G401.6 (cell line): ENCODE measurements around the gene RBM4B.
A peak's percentile ranks its signal among the peaks of the same experiment; 100 is the strongest.
"Not testable (repeated sequence)": the region's sequence is repeated elsewhere in the genome, so short reads cannot be mapped to it uniquely, and the experiment has no call there.

ENCODE experiments used
- FAIRE-seq: peaks from 2 replicates; lab custom pipeline; 2012; peaks lifted over from hg19 to GRCh38; lab: Jason Lieb, UNC

Gene RBM4B, protein sequence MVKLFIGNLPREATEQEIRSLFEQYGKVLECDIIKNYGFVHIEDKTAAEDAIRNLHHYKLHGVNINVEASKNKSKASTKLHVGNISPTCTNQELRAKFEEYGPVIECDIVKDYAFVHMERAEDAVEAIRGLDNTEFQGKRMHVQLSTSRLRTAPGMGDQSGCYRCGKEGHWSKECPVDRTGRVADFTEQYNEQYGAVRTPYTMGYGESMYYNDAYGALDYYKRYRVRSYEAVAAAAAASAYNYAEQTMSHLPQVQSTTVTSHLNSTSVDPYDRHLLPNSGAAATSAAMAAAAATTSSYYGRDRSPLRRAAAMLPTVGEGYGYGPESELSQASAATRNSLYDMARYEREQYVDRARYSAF

DNA sequence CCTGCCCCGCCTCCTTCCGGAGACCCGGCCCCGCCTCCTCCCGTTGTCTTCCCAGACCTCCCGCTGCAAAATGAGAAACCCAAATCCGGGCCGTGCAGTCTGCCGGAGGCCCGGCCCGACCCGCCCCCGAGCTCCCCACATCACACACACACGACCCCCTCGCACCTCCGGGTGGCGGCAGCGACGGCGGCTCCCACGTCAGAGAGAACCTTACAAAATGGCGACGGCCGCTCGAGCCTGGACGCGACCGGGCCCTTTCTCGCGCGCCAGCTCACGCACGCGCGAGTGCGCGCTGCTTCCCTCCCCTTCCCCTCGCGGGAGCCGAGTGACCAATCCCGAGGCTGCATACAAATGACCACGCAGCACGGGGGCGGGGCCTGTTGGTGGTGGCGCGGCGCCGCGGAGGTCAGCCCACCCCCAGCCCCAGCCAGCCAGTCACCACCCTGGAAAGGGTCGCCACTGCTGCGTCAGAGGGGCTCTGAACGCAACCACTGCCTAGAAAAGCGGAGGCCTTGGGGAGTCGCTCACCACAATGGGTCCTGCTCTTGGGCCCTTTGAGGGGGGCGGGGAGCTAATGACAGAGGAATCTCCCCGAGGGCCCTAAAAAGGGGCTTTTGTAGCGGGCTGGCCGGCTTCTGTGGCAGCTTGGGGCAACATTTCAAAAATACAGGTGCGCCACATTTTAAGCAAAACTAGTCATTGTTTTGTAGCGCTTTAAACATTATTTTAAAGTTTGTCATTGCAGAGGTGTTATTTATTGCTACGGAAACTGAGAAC, at the start of gene RBM4B:
TSS of gene RBM4B (minus strand) at position 289 of the 777 bp plus-strand sequence. CDS start 808 bp downstream, outside the sequence.
- peak; percentile 82 for FAIRE-seq

DNA sequence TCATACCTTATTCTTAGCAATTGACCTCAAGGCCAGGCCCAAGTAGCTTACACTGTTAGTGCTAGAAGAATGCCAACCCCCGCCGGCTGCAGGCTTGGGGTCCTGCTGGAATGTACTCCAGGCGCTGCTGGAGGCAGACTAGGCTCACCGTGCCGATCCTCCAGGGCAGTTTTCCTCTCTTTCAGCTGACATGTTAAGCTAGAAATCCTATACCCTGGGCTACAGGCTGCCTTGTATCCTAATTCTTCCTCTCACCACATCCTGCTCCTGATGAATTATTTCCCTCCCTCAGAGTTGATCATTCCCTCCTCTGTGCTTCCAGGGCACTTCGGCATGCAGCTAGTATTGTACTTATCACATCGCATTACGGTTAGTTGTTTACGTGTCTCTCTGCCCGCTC, 48.0 kb upstream of the RBM4B start:
- peak; percentile 82 for FAIRE-seq

DNA sequence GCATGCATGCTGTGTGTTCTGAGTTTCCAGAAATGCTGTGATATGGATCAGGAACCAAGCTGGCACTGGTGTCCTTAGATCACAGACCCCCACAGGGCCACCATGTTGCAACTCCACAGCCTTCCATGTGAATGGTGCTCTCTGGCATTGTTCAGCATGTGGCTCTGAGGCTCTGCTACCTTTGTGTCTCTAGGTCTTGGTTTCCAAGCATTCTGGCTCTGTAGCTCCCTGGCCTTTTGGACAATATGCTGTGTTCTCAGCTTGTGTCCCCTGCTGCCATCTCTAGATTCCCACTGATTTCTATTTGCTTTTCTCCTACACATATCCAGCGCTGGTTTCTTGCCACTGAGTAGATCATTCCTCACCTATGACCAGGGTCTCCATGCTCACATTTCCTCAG, 47.4 kb upstream of the RBM4B start:
- FAIRE-seq, result no peak

DNA sequence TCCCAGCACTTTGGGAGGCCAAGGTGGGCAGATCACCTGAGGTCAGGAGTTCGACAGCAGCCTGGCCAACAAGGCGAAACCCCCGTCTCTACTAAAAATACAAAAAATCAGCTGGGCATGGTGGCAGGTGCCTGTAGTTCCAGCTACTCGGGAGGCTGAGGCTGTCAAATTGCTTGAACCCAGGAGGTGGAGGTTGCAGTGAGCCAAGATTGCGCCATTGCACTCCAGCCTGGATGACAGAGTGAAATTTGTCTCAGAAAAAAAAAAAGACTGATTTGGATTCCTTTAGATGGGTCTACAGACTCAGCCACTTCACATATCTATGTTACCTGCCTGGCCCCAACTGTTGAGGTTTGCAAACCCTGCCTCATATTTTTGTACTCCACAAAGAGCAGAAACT, 46.5 kb upstream of the RBM4B start:
- FAIRE-seq, result not testable (repeated sequence)

DNA sequence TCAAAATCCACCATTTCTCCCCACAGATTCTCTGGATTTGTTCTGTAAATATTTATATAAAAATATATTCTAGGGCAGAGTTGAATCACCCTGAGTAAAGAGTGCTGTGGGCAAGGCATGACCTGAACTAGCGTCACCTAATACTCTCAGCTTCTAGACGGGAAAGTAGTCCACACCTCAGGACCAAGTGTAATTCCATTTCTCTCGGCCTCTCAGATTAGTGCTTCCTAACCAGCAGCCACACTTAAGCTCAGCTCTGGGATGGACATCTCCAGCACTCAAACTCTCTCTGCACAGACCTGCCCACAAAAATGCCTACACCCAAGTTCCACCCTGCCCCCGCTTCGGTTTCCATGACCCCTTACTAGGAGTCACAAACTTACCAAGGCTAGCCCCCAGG, 46.0 kb upstream of the RBM4B start:
- FAIRE-seq, result peak; percentile 15

DNA sequence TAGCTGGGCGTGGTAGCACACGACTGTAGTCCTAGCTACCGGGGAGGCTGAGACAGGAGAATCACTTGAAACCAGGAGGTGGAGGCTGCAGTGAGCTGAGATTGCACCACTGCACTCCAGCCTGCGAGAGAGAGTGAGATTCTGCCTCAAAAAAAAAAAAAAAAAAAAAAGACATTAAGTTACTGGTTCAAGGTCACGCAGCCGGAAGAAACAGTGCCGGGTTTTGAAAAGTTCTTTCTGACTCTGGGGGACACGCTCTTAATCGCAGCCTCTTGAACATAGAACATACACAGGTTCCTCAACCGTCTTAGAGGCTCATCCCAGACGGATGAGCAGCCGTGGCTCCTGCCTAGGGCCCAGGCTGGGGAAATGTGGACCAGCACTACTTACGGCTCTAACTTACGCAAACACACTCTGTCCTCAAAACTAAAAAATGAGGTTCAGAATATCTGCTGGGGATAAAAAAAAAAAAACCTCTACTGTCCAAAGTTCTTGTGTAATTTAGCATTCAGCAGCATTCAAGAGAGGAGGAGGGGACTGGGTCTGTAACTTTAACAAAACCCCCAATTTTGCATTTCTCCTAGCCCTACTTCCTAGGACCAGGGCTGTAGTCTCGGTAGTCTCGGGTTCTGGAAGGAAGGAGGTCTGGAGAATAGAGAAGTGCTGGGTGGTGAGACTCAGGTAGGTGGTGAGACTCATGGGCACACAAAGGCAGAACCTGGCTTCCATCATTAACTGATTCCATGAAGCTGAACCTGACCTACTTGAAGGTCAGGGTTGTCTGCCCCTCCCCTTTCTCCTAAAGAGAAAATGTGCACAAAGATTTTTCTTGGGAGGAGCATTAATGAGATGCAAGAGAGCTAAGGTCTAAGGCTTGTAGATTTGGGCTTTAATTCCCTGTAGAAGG, 45.3 kb upstream of the RBM4B start:
- no peak for FAIRE-seq

DNA sequence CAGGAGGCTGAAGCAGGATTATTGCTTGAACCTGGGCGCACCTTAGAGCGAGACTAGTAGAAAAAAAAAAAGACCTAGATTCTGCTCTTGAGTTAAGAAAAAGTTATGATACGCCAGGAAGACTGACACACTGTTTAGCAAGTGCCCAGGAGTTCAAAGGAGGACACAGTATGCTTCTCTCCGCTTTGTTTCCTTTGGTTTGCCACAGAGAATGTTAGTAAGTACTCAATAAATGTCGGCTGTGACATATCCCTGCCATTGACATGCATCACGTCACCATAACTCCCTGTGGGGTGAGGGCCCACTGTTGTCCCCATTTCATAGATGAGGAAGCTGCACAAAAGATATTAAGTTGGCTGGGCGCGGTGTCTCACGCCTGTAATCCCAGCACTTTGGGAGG, 44.3 kb upstream of the RBM4B start:
- FAIRE-seq, result no peak

DNA sequence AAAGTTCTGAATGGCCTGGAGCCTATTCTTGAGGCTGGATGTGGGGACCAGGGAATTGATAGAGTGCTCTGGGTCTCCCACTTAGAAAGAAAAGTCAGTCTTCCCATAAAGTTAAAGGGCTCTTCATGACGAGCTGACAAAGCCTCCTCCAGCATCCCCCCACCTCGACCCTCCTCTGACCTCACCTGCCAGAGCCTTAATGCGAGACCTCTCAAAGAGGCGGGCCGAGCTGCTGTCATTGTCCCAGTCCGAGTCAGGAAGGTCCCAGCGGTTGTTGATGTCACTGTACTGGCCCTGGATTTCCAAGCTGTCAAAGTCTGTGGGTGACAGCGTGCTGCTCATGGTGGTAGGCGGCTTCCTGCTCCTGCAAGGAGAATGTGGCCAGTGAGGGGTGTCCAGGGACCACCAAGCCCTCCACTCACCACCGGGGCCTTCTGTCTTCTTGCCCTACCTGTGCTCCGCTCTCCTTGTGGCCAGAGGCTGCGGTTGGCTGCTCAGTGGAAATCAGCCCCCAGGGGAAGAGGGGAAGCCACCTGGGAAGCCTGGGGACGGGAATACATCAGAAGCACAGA, 43.3 kb upstream of the RBM4B start:
- no peak for FAIRE-seq

DNA sequence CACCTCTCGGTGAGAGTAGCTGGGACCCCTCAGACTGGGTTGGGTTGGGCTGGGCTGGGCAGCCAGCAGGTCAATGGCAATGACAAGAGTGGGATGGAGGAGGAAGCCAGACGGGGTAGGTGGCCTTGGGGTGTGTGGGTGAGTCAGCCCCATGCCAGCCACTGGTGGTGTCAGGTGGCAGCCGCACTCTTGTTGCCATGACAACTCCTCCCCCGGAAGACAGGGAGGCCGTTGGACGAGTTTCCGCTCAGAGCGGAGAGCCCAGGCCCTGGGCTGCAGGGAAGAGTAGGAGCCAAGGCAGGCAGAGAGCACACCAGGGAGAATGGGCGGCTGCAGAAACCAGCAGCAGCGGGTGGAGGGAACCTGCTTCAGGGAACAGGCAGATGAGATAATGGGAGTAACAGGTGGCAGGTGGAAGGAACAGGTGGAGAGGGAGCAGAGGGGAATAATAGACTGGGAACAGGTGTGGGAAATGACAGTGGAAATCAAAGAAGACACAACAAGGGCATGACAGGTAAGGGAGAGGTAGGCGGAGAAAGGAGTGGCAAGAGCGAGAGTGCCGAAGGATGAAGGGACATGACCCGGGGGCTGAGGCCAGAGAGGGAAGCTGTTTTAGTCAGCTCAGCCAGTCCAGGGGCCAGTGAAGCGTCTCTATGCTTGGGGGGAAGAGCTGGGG, 42.7 kb upstream of the RBM4B start:
- FAIRE-seq, result no peak

DNA sequence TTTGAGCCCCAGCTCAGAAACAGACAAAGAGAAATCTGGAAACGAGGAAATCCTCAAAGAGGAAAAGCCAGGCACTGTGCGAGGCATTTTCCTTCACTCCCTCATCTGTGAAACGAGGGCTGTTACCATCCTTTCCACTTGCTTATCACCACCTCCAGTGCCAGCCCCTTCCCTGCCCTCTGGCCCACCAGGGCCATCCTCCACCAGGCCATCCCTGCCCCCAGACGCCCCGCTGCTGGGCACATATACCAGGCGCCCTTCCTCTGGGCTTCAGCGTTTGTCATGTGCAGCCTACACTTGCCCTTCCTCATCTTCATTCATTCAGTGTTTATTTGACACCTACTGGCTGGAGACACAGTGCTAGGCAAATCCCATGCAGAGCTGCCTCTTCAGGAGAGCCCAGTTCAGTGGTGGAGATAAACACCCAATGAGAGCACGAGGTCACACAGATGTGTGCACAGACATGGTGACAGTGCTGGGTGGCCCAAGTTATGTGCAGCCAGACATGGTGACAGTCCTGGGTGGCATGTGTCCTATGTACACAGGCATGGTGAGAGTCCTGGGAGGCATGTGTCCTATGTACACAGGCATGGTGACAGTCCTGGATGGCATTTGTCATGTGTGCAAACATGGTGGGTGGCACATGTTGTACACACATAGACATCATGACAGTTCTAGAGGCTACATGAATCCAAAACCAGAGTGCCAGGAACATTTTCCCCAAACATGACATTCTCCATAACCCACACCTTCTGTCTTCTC, 41.6 kb upstream of the RBM4B start:
- no peak for FAIRE-seq

DNA sequence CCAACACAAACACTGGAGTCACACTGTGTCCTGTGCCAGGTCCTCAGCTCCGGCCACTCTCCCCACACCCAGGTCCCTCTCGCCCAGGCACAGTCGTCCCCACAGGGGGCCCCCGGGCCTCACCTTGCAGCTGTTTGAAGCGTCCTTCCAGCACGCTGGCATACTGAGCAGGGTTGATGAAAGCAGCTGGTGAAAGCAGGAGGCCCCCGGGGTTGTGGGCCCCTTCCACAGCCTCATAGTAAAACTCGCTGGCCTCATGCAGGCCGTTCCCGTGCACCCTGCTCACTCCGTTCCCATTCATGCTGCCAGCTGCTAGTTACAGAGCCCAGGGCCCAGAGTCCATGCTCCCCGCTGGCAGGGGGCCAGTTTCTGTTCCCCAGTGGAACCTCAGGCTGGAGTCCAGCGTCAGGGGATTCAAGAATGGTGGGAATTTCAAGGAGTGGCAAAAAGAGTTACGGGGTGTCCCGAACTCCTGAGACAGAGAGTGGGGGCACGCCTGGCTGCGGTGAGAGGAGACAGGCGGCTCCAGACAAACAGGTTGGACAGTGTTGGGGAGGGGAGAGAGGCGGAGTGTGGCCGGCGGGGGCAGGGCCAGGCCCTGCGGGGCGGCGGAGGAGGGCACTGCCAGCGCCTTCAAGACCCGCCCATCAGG, 40.8 kb upstream of the RBM4B start:
- FAIRE-seq, result no peak

DNA sequence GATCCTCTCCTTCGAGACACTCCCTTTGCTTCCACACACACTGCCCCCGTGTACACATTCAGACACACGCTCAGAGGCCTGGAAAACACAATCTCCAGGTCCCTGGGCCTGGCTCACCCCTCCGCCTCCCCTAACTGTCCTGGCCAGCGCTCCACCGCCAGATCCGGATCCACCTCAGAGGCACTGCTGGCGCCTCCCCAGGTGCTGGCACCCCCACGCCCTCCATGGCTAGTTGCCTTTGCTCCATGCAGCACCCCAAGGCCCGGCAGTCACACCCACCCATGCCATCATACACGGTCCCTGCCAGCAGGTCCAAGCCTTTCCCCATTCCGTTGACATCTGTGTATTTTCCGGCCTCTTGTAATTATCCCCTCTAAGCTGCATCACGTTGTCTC, 40.2 kb upstream of the RBM4B start:
- FAIRE-seq, result no peak

DNA sequence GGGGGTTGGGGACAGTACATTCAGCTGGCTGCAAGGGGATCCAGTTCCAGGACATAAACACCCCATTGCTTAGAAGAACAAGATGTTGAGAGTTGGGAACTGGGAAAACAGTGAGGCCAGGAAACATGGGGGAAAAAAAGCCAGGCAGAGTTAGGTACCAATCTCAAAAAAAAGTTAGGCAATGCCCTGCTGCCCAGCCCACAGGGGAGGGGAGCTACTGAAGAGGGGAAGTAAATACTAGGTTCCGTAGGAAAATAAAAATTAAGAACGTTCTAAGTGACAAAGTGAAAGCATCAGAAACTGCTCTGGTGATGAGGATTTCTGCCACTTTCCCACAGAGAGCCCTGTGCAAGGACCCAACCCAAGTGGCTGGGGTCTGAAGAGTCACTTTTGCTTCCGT, 39.3 kb upstream of the RBM4B start:
- no peak for FAIRE-seq

DNA sequence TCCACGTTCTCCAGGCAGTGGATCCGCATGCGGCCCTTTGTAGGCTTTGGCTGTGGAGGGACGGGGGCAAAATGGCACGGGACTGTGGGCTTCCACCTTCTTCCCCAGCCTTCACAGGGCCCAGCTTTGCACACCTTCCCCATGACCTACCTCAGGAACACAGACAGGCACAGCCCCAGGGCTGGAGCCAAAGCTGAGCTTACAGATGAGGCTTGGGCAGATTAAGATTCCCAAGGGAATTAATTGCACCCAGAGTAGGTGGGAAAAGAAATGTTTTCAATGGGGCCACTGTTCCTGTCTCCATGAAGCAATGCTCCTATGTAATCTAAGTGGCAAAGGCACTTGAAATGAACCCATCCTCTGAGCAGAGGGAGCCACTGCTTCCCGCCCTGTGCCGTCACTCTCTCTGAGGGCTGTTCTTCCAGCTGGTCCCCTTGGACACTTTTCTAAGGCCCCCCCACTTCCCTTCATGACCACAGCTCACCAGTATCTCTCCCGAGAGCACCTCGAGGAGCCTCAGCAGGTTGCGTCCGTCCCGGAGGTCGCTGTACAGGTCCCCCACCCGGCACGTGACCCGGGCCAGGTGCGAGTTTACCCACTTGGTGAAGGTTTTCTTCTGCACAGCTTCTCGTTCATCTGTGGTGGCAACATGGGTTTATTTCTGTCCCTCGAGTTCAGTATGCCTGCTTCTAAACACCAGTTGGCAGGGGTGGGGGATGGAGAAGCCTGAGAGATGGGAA, 37.8 kb upstream of the RBM4B start:
- FAIRE-seq, result no peak

DNA sequence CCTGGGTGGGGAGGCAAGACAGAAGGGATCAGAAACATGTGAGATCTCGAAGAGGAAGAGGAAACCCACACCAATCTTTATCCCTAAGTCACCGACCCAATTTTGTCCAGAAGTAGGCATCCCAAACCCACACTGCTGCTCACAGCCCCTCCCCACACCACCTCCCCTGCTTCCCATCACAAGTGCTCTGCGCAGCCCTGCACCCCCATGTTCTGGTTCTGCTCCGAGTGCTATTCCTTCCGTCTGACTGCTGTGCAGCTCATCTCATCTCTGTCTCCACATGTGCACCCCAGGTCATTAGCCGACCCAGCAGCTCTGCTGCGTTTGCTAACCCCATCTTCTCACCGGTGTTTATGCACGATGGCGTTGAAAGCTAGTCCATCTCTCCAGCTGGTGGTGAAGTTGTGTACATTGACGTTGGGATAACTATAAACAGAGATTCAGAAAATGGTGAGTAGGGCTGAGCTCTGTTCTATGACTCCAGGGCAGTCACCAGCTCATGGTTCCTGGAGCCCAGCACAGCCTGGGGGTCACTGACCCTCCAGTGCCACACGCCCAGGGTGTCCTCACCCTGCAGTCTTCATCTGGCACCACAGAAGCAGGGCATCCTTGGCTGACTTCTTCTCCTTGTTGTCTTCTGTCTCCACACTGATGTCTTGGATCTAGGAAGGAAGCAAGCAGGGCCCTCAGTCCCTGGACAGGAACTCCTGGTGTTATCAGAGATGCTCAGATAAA, 36.2 kb upstream of the RBM4B start:
- no peak for FAIRE-seq

DNA sequence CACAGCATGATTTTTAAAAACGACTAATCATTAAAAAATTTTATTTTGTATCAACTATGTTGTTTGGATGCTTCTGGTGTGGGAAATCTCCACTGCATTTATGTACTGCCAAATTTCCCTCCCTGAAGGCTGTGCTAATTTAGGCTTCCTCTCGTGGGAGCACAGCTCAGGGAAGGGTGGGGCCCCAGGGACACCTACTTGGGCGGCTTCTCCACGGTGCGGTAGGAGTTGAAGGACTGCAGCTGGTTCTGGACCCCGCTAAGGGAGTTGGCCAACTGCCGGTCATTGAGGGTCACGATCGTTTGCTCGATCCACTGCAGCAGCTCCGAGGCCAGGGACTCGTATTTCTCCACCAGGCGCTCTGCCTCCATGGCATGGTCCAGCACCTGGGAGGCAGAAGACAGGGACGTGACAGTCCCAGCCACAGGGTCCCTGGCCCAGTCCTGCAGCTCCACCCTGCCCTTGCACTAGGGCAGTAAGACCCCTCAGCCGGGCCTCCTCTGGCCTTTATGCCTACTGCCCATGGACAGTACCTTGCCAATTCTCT, 32.8 kb upstream of the RBM4B start:
- no peak for FAIRE-seq

DNA sequence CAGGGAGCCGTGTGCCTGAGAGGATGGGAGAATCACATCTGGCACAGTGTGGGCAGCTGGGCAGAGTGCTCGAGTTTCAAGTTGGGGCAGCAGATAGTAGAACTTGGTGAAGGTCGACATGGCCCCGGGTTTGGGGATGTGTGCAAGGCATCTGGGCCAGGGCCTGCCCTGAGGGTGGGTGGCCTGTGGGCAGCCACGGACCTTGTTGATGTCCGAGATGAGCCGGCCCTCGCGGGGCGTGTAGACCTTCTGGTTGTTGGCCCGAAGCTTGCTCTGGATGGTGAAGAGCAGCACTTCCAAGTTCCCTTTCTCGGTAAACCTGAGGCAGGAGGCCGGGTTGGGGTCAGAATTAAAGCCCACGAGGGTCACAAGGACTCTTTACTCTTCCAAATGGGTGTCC, 31.0 kb upstream of the RBM4B start:
- FAIRE-seq, result no peak

DNA sequence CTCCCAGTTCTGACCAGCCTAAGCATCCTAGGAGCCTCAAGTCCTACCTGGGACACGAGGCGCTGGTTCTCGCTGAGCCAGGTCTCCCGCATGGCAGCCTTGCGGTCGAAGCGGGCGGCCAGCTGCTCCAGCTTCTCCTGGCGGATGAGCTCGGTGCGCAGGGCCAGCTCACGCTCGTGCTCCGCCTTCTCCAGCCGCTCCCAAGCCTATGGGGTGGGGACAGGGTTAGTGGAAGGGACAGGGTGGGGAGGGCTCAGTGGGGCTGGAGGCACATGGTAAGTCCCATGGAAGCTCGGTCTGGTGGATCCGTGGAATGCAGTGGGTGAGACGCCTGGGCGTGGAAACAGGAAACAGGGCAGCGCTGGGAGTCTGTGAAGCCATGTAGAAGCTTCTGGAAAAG, 30.4 kb upstream of the RBM4B start:
- no peak for FAIRE-seq

DNA sequence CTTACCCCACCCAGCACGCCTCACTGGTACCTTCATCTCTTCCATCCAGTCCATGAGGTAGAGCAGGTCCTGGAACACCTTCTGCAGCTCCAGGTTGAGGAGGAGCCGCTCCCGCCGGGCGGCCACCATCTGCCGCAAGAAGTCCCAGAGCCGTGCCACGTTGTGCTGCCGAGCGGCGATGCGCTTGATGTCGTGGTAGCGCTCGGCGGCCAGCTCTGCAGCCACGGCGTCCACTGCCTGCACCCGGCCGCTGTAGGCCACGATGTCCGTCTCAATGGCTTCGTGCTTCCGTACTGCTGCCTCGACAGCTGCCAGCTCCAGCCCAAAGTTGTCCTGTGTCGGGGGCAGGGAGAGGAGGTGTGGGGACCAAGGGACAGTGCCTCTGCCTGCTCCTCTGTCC, 29.8 kb upstream of the RBM4B start:
- FAIRE-seq, result no peak
